Skeletal muscle satellite cell (primary cell): ENCODE measurements around the gene HNRNPM.

ENCODE experiments used
- H3K27me3 ChIP-seq: 2 replicates; pipeline ENCODE4 v1.7.0; 2013; ENCODE audit warnings: low read length; ENCODE audit not compliant: control insufficient read depth, insufficient read depth
- H3K36me3 ChIP-seq: 2 replicates; pipeline ENCODE4 v1.7.0; 2013; ENCODE audit warnings: mild to moderate bottlenecking, control low read depth, low read length; ENCODE audit not compliant: insufficient read depth
- H3K4me1 ChIP-seq: 2 replicates; pipeline ENCODE4 v1.7.0; 2013; ENCODE audit warnings: low read length; ENCODE audit not compliant: control insufficient read depth, insufficient read depth
- H3K4me2 ChIP-seq: 2 replicates; pipeline ENCODE4 v1.7.0; 2013; ENCODE audit warnings: mild to moderate bottlenecking, low read length
- H3K4me3 ChIP-seq: 2 replicates; pipeline ENCODE4 v1.7.0; 2013; ENCODE audit warnings: low read length
- H3K9ac ChIP-seq: 2 replicates; pipeline ENCODE4 v1.7.0; 2013; ENCODE audit warnings: mild to moderate bottlenecking, low read depth, low read length, moderate library complexity
- H3K9me3 ChIP-seq: replicated peaks from 2 replicates; pipeline ENCODE4 v1.7.0; 2013; ENCODE audit warnings: mild to moderate bottlenecking, control low read depth, low read length

Gene HNRNPM

DNA sequence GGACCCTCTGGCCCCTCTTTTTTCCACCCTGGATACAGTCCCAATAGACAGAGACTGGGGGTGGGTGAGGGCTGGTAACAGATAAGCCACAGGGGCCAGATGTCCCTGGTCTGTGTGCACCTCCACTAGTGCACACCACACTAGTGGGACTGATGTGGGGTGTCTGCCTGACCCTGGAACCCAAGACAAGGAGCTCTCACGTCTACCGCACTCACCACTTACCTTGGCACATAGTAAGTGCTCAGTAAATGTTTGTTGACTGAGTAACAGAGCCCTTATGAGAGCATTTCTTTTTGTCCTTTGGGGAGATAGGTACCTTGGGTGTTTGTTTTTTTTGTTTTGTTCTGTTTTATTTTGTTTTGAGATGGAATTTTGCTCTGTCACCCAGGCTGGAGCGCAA lies 92.3 kb downstream of the HNRNPM start:
- Histone ChIP-seq H3K36me3 (no peaks in the 10 kb centered on the region), H3K4me3 (no peak overlapping the region), H3K9me3 (no peaks in the 10 kb centered on the region), H3K4me2 (no peak overlapping the region), H3K9ac (no peak overlapping the region), H3K4me1 (peaks cover 3% of the 10 kb centered on the region), H3K27me3 (no peaks in the 10 kb centered on the region)
